ENCODE measurements around the gene C19orf25. TPM values are rescaled to one million over a fixed set of nuclear protein-coding genes. Genes with fewer than 3 reads are reported as not detected.

The C19orf25 gene
- polyA plus RNA-seq, 1 of the 3 experiments (the other 2 are of a cell fraction): 25.3 TPM

- TF ChIP-seq USF1 (IDR thresholded peaks at IDR 0.05; ENCODE audit: borderline replicate concordance, low read depth) (no peak), FOXJ3 (CRISPR knock-in tag; IDR thresholded peaks at IDR 0.05) (no peak), YY1 (IDR thresholded peaks at IDR 0.05; ENCODE audit: low read depth) (no peak), FOXM1 (IDR thresholded peaks at IDR 0.05; ENCODE audit: low read depth) (no peak), TAF1 (IDR thresholded peaks at IDR 0.05; ENCODE audit: borderline replicate concordance, low read depth, low read length) (no peak), MEF2A (IDR thresholded peaks at IDR 0.05; ENCODE audit: borderline replicate concordance, low read depth) (no peak), MAX (IDR thresholded peaks at IDR 0.05; ENCODE audit: low read depth) (no peak), EP300 (IDR thresholded peaks at IDR 0.05; ENCODE audit: borderline replicate concordance in 1 of 2, low read depth in 1 of 2, low read length in 1 of 2) (no peak), SIN3A (IDR thresholded peaks at IDR 0.05; ENCODE audit: borderline replicate concordance, low read depth, low read length) (no peak), MXI1 (IDR thresholded peaks at IDR 0.05; ENCODE audit: low read depth, low read length) (no peak), NFIC (IDR thresholded peaks at IDR 0.05; ENCODE audit: borderline replicate concordance) (no peak), SMC3 (IDR thresholded peaks at IDR 0.05; ENCODE audit: low read depth, low read length) (no peak), ELF1 (IDR thresholded peaks at IDR 0.05) (no peak), EZH2phosphoT487 (IDR thresholded peaks at IDR 0.05; ENCODE audit: borderline replicate concordance, low read depth) (no peak), PBX3 (IDR thresholded peaks at IDR 0.05) (no peak), IRF3 (IDR thresholded peaks at IDR 0.05; ENCODE audit: low read depth, low read length) (no peak)
- CTCF ChIA-PET: interaction anchor here (2.7 kb wide), 1 partner anchor 23 kb away, joined by 11 read pairs; no protein-coding TSS in a partner anchor
Observed at GRCh38 chr19:1468274-1468820, 10.7 kb downstream of the C19orf25 start.

More at GRCh38 chr19:1468274-1468820, 10.7 kb downstream of the C19orf25 start:
- Histone ChIP-seq H3K36me3 (replicated peaks in 1 of 2; ENCODE audit: control insufficient read depth in 1 of 2, insufficient read depth in 2 of 2, low read length in 1 of 2) (peaks cover 0 to 22% of the 10 kb centered on the region in 2 experiments), H3K27ac (ENCODE audit: low read depth in 2 of 2, low read length in 1 of 2) (no peak overlapping the region), H3K79me2 (ENCODE audit: insufficient read depth) (peaks cover 8% of the 10 kb centered on the region; the same call in 1 of the 2 replicates), H4K20me1 (ENCODE audit: insufficient read depth) (peaks cover 13% of the 10 kb centered on the region; the same call in 1 of the 2 replicates), H3K27me3 (ENCODE audit: insufficient read depth) (no peaks in the 10 kb centered on the region), H3K9ac (no peak overlapping the region), H2AFZ (ENCODE audit: low read depth) (no peak overlapping the region), H3K4me3 (ENCODE audit: low read depth in 2 of 2, low read length in 1 of 2) (no peak overlapping the region), H3K9me3 (no peaks in the 10 kb centered on the region), H3K4me2 (no peak overlapping the region), H3K4me1 (ENCODE audit: control insufficient read depth in 1 of 2, insufficient read depth in 2 of 2, low read depth in 1 of 2, low read length in 1 of 2) (peaks cover 0 to 11% of the 10 kb centered on the region in 2 experiments; a peak in 1 of 4 replicates), H3K9me2 (no peaks in the 10 kb centered on the region), H3F3A (replicated peaks; ENCODE audit: insufficient read depth) (no peaks in the 10 kb centered on the region)
- POLR2A ChIA-PET: no interaction called here
- 97% methylated on average over 23 of the region's 49 CpGs for WGBS (ENCODE audit: low lambda C conversion rate)
- DNase-seq: no peak

Data from SK-N-SH (cell line).